K562 (cell line): ENCODE data around the gene RABL2B. TPM values are rescaled to one million over a fixed set of nuclear protein-coding genes. Genes with fewer than 3 reads are reported as not detected.
A peak's percentile ranks its signal among the peaks of the same experiment; 100 is the strongest.

Experiments used
- ATAC-seq: fragments of 200-7000 bp; cut with Tn5 transposase; 3 replicates; pipeline ENCODE4 v1.9.1; 2020; ENCODE audit warnings: moderate library complexity
- BruUV-seq: library from RNA; stranded (reverse); fragments of 400-500 nt; replicated peaks from 2 replicates; lab custom pipeline; 2021; lab: Mats Ljungman, UMichigan
- CTCF ChIA-PET: fragments of 300-600 bp; formaldehyde crosslinking; extraction: SDS; loops from one replicate; lab custom pipeline; 2021; ENCODE audit warnings: low intra/inter-chr PET ratio; lab: Yijun Ruan, JAX
- POLR2A ChIA-PET: fragments of 300-600, 350-650 bp; sonication (Branson Sonifier 250); formaldehyde crosslinking; extraction: SDS; loops from one replicate; lab custom pipeline; 2021; ENCODE audit warnings: antibody characterized with exemption, inconsistent platforms; lab: Yijun Ruan, JAX
- DNase-seq, 4 experiments: peaks; one replicate each; pipeline versions ENCODE4 v3.0.0 to v3.0.0-alpha.2; 2011 to 2018; ENCODE audit warnings: low spot score in 3 of 4, mixed read lengths in 3 of 4; ENCODE audit errors: extremely low read depth in 1 of 4
- FAIRE-seq: peaks from 2 replicates; lab custom pipeline; 2011; peaks lifted over from hg19 to GRCh38; lab: Jason Lieb, UNC
- H2AFZ ChIP-seq: 2 replicates; pipeline ENCODE4 v1.6.0; 2011; ENCODE audit warnings: low read depth, low read length, control low read depth, inconsistent platforms
- H3K27ac ChIP-seq: fragments of 200-600 bp; 3 replicates; pipeline ENCODE4 v1.8.0; 2011; ENCODE audit warnings: low read depth, mild to moderate bottlenecking, control low read depth, inconsistent platforms, low read length, moderate library complexity, mixed read lengths; ENCODE audit errors: extremely low read depth
- H3K27me3 ChIP-seq, 2 experiments: fragments of 300-600 bp in 1 of 2; 2 replicates in 1 of 2; 3 replicates in 1 of 2; pipeline versions ENCODE4 v1.6.0 to v1.8.0; 2011; ENCODE audit warnings: inconsistent platforms in 2 of 2, low read length in 2 of 2, mild to moderate bottlenecking in 1 of 2, mixed read lengths in 1 of 2, moderate library complexity in 1 of 2; ENCODE audit not compliant: control insufficient read depth in 2 of 2, insufficient read depth in 2 of 2
- H3K36me3 ChIP-seq: fragments of 300-600 bp; 3 replicates; pipeline ENCODE4 v1.8.0; 2011; ENCODE audit warnings: mild to moderate bottlenecking, low read length, inconsistent platforms; ENCODE audit not compliant: control insufficient read depth, insufficient read depth
- H3K4me1 ChIP-seq, 2 experiments: fragments of 200-600 bp in 1 of 2; replicated peaks in 1 of 2; 2 replicates in 1 of 2; 3 replicates in 1 of 2; pipeline versions ENCODE4 v1.5.1 to v1.8.0; 2011; ENCODE audit warnings: inconsistent platforms in 2 of 2, low read length in 2 of 2, mild to moderate bottlenecking in 1 of 2, mixed read lengths in 1 of 2, moderate library complexity in 1 of 2; ENCODE audit not compliant: control insufficient read depth in 2 of 2, insufficient read depth in 2 of 2
- H3K4me2 ChIP-seq: 2 replicates; pipeline ENCODE4 v1.6.1; 2011; ENCODE audit warnings: low read length, control low read depth, inconsistent platforms, mixed read lengths; ENCODE audit not compliant: insufficient read depth
- H3K4me3 ChIP-seq: fragments of 200-600 bp; sonication (generic), shearing (Covaris generic); 2 replicates; pipeline ENCODE4 v1.5.1; 2016; ENCODE audit warnings: control low read depth, inconsistent platforms
- H3K79me2 ChIP-seq: fragments of 200-600 bp; 3 replicates; pipeline ENCODE4 v1.8.0; 2011; ENCODE audit warnings: low read length, inconsistent platforms; ENCODE audit not compliant: control insufficient read depth, insufficient read depth
- H3K9ac ChIP-seq, 2 experiments: 2 replicates each; pipeline versions ENCODE4 v1.6.0 to v1.6.1; 2011; ENCODE audit warnings: low read depth in 2 of 2, low read length in 2 of 2, control low read depth in 1 of 2, inconsistent platforms in 1 of 2, mild to moderate bottlenecking in 1 of 2, mixed read lengths in 1 of 2; ENCODE audit not compliant: insufficient read depth in 1 of 2
- H3K9me1 ChIP-seq: one replicate; pipeline ENCODE4 v1.6.0; 2011; ENCODE audit warnings: inconsistent platforms, mild to moderate bottlenecking, low read length, moderate library complexity; ENCODE audit not compliant: control insufficient read depth, insufficient read depth
- H3K9me3 ChIP-seq: replicated peaks from 2 replicates; pipeline ENCODE4 v1.5.1; 2011; ENCODE audit warnings: low read depth, low read length, inconsistent platforms; ENCODE audit not compliant: control insufficient read depth, insufficient read depth
- H4K20me1 ChIP-seq: replicated peaks from 2 replicates; pipeline ENCODE4 v1.6.1; 2011; ENCODE audit warnings: low read length, inconsistent platforms, mixed read lengths; ENCODE audit not compliant: control insufficient read depth, insufficient read depth
- RAD21 ChIP-seq, 2 experiments: fragments of 250-450 bp in 1 of 2; fragments of 450-650 bp in 1 of 2; sonication (Bioruptor Pico) in 1 of 2; formaldehyde crosslinking in 1 of 2; IDR thresholded peaks in 1 of 2; conservative IDR thresholded peaks in 1 of 2; 2 replicates each; pipeline versions ENCODE4 v1.4.0 to v1.8.0; 2020 to 2022; ENCODE audit warnings: mild to moderate bottlenecking in 2 of 2, moderate library complexity in 1 of 2
- WGBS: fragments of 100-300 bp; shearing (Covaris generic); methylation state at CpG from one replicate; pipeline ENCODE4 v1.1.6; 2016; ENCODE audit warnings: low coverage, mixed read lengths; ENCODE audit not compliant: insufficient coverage; ENCODE audit errors: missing lambda C conversion rate; 5-methylcytosine and 5-hydroxymethylcytosine counted together
- in situ Hi-C: fragments of 300-500 bp; cut with MboI; formaldehyde crosslinking; loops from 4 replicates; pipeline ENCODE4 v1.15.0; 2018; ENCODE audit warnings: inconsistent platforms, mixed read lengths
- intact Hi-C: fragments of 100-400 bp; cut with micrococcal nuclease; formaldehyde crosslinking; loops from 2 replicates; pipeline ENCODE4 v1.14.2; 2022
- polyA plus RNA-seq, 8 experiments: library from polyadenylated mRNA; depleted of rRNA in 4 of 8; stranded (reverse) in 5 of 8; unstranded in 3 of 8; fragments of >200 nt; fragmentation: Nextera tagmentation in 2 of 8; fragmentation: Illumina TruSeq in 1 of 8; extraction: Ambion mirVana in 2 of 8; extraction: Trizol in 1 of 8; gene quantifications; 2 replicates each; pipeline versions ENCODE4 v1.2.1 to v1.2.3, GENCODE V29; 2011 to 2014; ENCODE audit warnings: inconsistent platforms in 1 of 8, missing spikeins in 1 of 8
- total RNA-seq, 7 experiments: library from RNA; depleted of rRNA in 6 of 7; stranded (reverse); fragments of >200 nt in 6 of 7; fragmentation: Illumina TruSeq in 2 of 7; extraction: Trizol in 2 of 7; gene quantifications; 2 replicates each; pipeline versions ENCODE4 v1.2.1 to v1.2.3, GENCODE V29; 2011 to 2021; ENCODE audit warnings: low replicate concordance in 1 of 7
- TF ChIP-seq, protein P1 (sequence below): fragments of 250-450 bp; sonication (Bioruptor Pico); IDR thresholded peaks from 2 replicates; pipeline ENCODE4 v1.8.0; 2021; ENCODE audit warnings: mild to moderate bottlenecking, moderate library complexity

RABL2B gene
- total and polyA plus RNA-seq, 9 of the 15 experiments (the other 6 are each of a cell fraction or from before 2014, with no cell fraction given) = 0.76 to 8.5 (median 3.6) TPM

DNA sequence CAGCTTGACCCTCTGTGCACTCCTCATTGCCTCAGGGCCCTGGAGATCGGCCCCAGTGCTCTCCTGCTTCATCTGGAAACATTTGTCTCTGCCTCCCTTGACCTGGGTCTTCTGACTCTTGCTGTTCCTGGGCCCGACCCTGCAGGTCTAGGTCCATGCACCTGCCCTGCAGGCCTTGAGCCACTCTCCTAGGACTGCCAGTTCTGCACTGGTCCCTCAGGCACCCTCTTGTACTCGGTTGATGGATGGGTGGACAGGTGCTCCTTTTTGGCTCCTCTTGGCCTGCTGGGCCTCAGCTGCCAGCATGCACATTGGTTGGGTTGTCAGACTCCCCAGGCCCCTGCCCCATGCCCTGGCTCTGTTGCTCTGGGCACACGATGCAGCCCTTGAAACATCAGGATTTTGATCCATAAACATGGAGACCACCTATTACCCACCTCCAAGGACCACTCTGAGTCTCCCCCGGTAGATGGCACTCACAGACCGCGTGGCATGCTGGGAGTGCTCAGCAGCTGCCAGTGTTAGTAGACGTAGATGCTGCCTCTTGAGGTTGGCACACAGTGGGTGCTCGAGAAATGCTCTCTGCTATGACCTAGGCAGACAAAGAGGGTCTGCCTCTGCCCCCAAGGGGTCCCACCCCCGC lies 65.6 kb downstream of the RABL2B start:
- POLR2A ChIA-PET = interaction anchor here (1.5 kb wide), 1 partner anchor 29 kb away, joined by 6 read pairs; no protein-coding TSS in a partner anchor
- H3K9me3 ChIP-seq = no peaks in the 10 kb centered on the region
- 0 out of 4 replicates have a peak, but pooled peaks of 1 of the 2 experiments have one; percentile 14 for TF ChIP-seq RAD21 (CRISPR knock-in tag; conservative IDR thresholded peaks at IDR 0.05 in 1 of 2, IDR thresholded peaks at IDR 0.05 in 1 of 2)
- TF ChIP-seq, protein P1, sequence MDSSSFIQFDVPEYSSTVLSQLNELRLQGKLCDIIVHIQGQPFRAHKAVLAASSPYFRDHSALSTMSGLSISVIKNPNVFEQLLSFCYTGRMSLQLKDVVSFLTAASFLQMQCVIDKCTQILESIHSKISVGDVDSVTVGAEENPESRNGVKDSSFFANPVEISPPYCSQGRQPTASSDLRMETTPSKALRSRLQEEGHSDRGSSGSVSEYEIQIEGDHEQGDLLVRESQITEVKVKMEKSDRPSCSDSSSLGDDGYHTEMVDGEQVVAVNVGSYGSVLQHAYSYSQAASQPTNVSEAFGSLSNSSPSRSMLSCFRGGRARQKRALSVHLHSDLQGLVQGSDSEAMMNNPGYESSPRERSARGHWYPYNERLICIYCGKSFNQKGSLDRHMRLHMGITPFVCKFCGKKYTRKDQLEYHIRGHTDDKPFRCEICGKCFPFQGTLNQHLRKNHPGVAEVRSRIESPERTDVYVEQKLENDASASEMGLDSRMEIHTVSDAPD (CRISPR knock-in tag) = no peak
- DNase-seq (no peak), FAIRE-seq (no peak), ATAC-seq (no peak)
- H3K9me1 ChIP-seq = no peaks in the 10 kb centered on the region
- H3K27ac ChIP-seq = no peak overlapping the region
- no peak overlapping the region for H3K4me3 ChIP-seq
- WGBS = 5% methylated on average over 8 of the region's 10 CpGs
- H3K4me2 ChIP-seq = no peak overlapping the region
- no peaks in the 10 kb centered on the region for H3K79me2 ChIP-seq
- H2AFZ ChIP-seq = no peak overlapping the region
- H3K36me3 ChIP-seq = no peaks in the 10 kb centered on the region
- CTCF ChIA-PET = no interaction called here
- in situ Hi-C loops = no loop called here
- no TSS peak for BruUV-seq
- H3K27me3 ChIP-seq = peaks cover 12 to 71% of the 10 kb centered on the region in 2 experiments; a peak in 3 of 5 replicates
- H3K9ac ChIP-seq = no peak overlapping the region
- intact Hi-C loops = no loop called here
- peaks cover 0 to 3% of the 10 kb centered on the region in 2 experiments; a peak in 1 of 5 replicates for H3K4me1 ChIP-seq
- H4K20me1 ChIP-seq = peaks cover 7% of the 10 kb centered on the region; the same call in 1 of the 2 replicates

Other genes starting within 250 kb of the RABL2B start
Only the 7 nearest of the 8 such genes appear.
- gene SYCE3, start 220.7 kb downstream of the RABL2B start, total RNA-seq (2014; rRNA removed) = not detected in 2 replicates
- not detected in 2 replicates for gene SYCE3, start 220.7 kb downstream of the RABL2B start, total RNA-seq (2014; rRNA removed; fragmentation: Illumina TruSeq; extraction: Trizol)
- not detected in 2 replicates for gene SYCE3, start 220.7 kb downstream of the RABL2B start, total RNA-seq (2015; rRNA removed; fragmentation: Illumina TruSeq; extraction: Trizol)
- not detected in 2 replicates for gene SYCE3, start 220.7 kb downstream of the RABL2B start, total RNA-seq (2021)
- gene SYCE3, start 220.7 kb downstream of the RABL2B start, polyA plus RNA-seq (2011; rRNA removed) = not detected in 2 replicates
- gene SYCE3, start 220.7 kb downstream of the RABL2B start, polyA plus RNA-seq (2014; fragmentation: Illumina TruSeq; extraction: Trizol) = not detected in 2 replicates
- gene SYCE3, start 220.7 kb downstream of the RABL2B start, polyA plus RNA-seq (2014; fragmentation: Nextera tagmentation; extraction: Ambion mirVana) = under 1 TPM in 1 of 2 experiments, not detected in 1; 0.56 TPM
- gene SYCE3, start 220.7 kb downstream of the RABL2B start, polyA plus RNA-seq (2014; rRNA removed) = not detected in 2 replicates
- gene CPT1B, start 205.2 kb downstream of the RABL2B start, total RNA-seq (2014; rRNA removed) = 1.6 and 1.9 TPM in 2 replicates
- gene CPT1B, start 205.2 kb downstream of the RABL2B start, total RNA-seq (2014; rRNA removed; fragmentation: Illumina TruSeq; extraction: Trizol) = 0.61 and 1.8 TPM in 2 replicates
- 2.3 and 3.0 TPM in 2 replicates for gene CPT1B, start 205.2 kb downstream of the RABL2B start, total RNA-seq (2015; rRNA removed; fragmentation: Illumina TruSeq; extraction: Trizol)
- gene CPT1B, start 205.2 kb downstream of the RABL2B start, total RNA-seq (2021) = 3.8 and 4.0 TPM in 2 replicates
- 3.7 and 7.3 TPM in 2 replicates for gene CPT1B, start 205.2 kb downstream of the RABL2B start, polyA plus RNA-seq (2011; rRNA removed)
- gene CPT1B, start 205.2 kb downstream of the RABL2B start, polyA plus RNA-seq (2014; fragmentation: Illumina TruSeq; extraction: Trizol) = 2.0 and 2.6 TPM in 2 replicates
- under 1 TPM; 0.35 to 0.59 TPM for gene CPT1B, start 205.2 kb downstream of the RABL2B start, polyA plus RNA-seq (2014; fragmentation: Nextera tagmentation; extraction: Ambion mirVana)
- gene CPT1B, start 205.2 kb downstream of the RABL2B start, polyA plus RNA-seq (2014; rRNA removed) = 6.1 and 6.2 TPM in 2 replicates
- gene CHKB, start 200.8 kb downstream of the RABL2B start, total RNA-seq (2014; rRNA removed) = 11.0 and 14.5 TPM in 2 replicates
- 7.7 and 10.3 TPM in 2 replicates for gene CHKB, start 200.8 kb downstream of the RABL2B start, total RNA-seq (2014; rRNA removed; fragmentation: Illumina TruSeq; extraction: Trizol)
- gene CHKB, start 200.8 kb downstream of the RABL2B start, total RNA-seq (2015; rRNA removed; fragmentation: Illumina TruSeq; extraction: Trizol) = 8.9 and 9.8 TPM in 2 replicates
- 15.2 and 15.9 TPM in 2 replicates for gene CHKB, start 200.8 kb downstream of the RABL2B start, total RNA-seq (2021)
- 16.3 and 24.8 TPM in 2 replicates for gene CHKB, start 200.8 kb downstream of the RABL2B start, polyA plus RNA-seq (2011; rRNA removed)
- gene CHKB, start 200.8 kb downstream of the RABL2B start, polyA plus RNA-seq (2014; fragmentation: Illumina TruSeq; extraction: Trizol) = 14.4 and 16.2 TPM in 2 replicates
- 1 to 10 TPM; 2.7 to 5.3 TPM for gene CHKB, start 200.8 kb downstream of the RABL2B start, polyA plus RNA-seq (2014; fragmentation: Nextera tagmentation; extraction: Ambion mirVana)
- 19.0 and 31.0 TPM in 2 replicates for gene CHKB, start 200.8 kb downstream of the RABL2B start, polyA plus RNA-seq (2014; rRNA removed)
- 0.18 and 0.45 TPM in 2 replicates for gene MAPK8IP2, start 182.8 kb downstream of the RABL2B start, total RNA-seq (2014; rRNA removed)
- gene MAPK8IP2, start 182.8 kb downstream of the RABL2B start, total RNA-seq (2014; rRNA removed; fragmentation: Illumina TruSeq; extraction: Trizol) = 0.04 TPM in 1 of 2 replicates, not detected in the other
- gene MAPK8IP2, start 182.8 kb downstream of the RABL2B start, total RNA-seq (2015; rRNA removed; fragmentation: Illumina TruSeq; extraction: Trizol) = 0.04 and 0.07 TPM in 2 replicates
- 0.29 and 0.47 TPM in 2 replicates for gene MAPK8IP2, start 182.8 kb downstream of the RABL2B start, total RNA-seq (2021)
- gene MAPK8IP2, start 182.8 kb downstream of the RABL2B start, polyA plus RNA-seq (2011; rRNA removed) = 0.01 and 0.07 TPM in 2 replicates
- 0.03 and 0.17 TPM in 2 replicates for gene MAPK8IP2, start 182.8 kb downstream of the RABL2B start, polyA plus RNA-seq (2014; fragmentation: Illumina TruSeq; extraction: Trizol)
- not detected for gene MAPK8IP2, start 182.8 kb downstream of the RABL2B start, polyA plus RNA-seq (2014; fragmentation: Nextera tagmentation; extraction: Ambion mirVana)
- 0.12 and 0.18 TPM in 2 replicates for gene MAPK8IP2, start 182.8 kb downstream of the RABL2B start, polyA plus RNA-seq (2014; rRNA removed)
- gene ARSA, start 155.5 kb downstream of the RABL2B start, total RNA-seq (2014; rRNA removed) = 3.6 and 6.0 TPM in 2 replicates
- 0.29 and 0.73 TPM in 2 replicates for gene ARSA, start 155.5 kb downstream of the RABL2B start, total RNA-seq (2014; rRNA removed; fragmentation: Illumina TruSeq; extraction: Trizol)
- 2.3 and 2.5 TPM in 2 replicates for gene ARSA, start 155.5 kb downstream of the RABL2B start, total RNA-seq (2015; rRNA removed; fragmentation: Illumina TruSeq; extraction: Trizol)
- 10.9 TPM in 2 replicates for gene ARSA, start 155.5 kb downstream of the RABL2B start, total RNA-seq (2021)
- 1.2 and 3.9 TPM in 2 replicates for gene ARSA, start 155.5 kb downstream of the RABL2B start, polyA plus RNA-seq (2011; rRNA removed)
- gene ARSA, start 155.5 kb downstream of the RABL2B start, polyA plus RNA-seq (2014; fragmentation: Illumina TruSeq; extraction: Trizol) = 1.2 and 5.2 TPM in 2 replicates
- under 1 TPM in 1 of 2 experiments, not detected in 1; 0.32 TPM for gene ARSA, start 155.5 kb downstream of the RABL2B start, polyA plus RNA-seq (2014; fragmentation: Nextera tagmentation; extraction: Ambion mirVana)
- gene ARSA, start 155.5 kb downstream of the RABL2B start, polyA plus RNA-seq (2014; rRNA removed) = 9.2 and 10.2 TPM in 2 replicates
- 0.04 TPM in 1 of 2 replicates, not detected in the other for gene SHANK3, start 110.8 kb downstream of the RABL2B start, total RNA-seq (2014; rRNA removed)
- not detected in 2 replicates for gene SHANK3, start 110.8 kb downstream of the RABL2B start, total RNA-seq (2014; rRNA removed; fragmentation: Illumina TruSeq; extraction: Trizol)
- not detected in 2 replicates for gene SHANK3, start 110.8 kb downstream of the RABL2B start, total RNA-seq (2015; rRNA removed; fragmentation: Illumina TruSeq; extraction: Trizol)
- gene SHANK3, start 110.8 kb downstream of the RABL2B start, total RNA-seq (2021) = 0.07 and 0.13 TPM in 2 replicates
- 0.01 TPM in 2 replicates for gene SHANK3, start 110.8 kb downstream of the RABL2B start, polyA plus RNA-seq (2011; rRNA removed)
- not detected in 2 replicates for gene SHANK3, start 110.8 kb downstream of the RABL2B start, polyA plus RNA-seq (2014; fragmentation: Illumina TruSeq; extraction: Trizol)
- gene SHANK3, start 110.8 kb downstream of the RABL2B start, polyA plus RNA-seq (2014; fragmentation: Nextera tagmentation; extraction: Ambion mirVana) = not detected
- gene SHANK3, start 110.8 kb downstream of the RABL2B start, polyA plus RNA-seq (2014; rRNA removed) = 0.03 TPM in 1 of 2 replicates, not detected in the other
- not detected in 2 replicates for gene ACR, start 45.4 kb downstream of the RABL2B start, total RNA-seq (2014; rRNA removed)
- gene ACR, start 45.4 kb downstream of the RABL2B start, total RNA-seq (2014; rRNA removed; fragmentation: Illumina TruSeq; extraction: Trizol) = not detected in 2 replicates
- gene ACR, start 45.4 kb downstream of the RABL2B start, total RNA-seq (2015; rRNA removed; fragmentation: Illumina TruSeq; extraction: Trizol) = not detected in 2 replicates
- not detected in 2 replicates for gene ACR, start 45.4 kb downstream of the RABL2B start, total RNA-seq (2021)
- gene ACR, start 45.4 kb downstream of the RABL2B start, polyA plus RNA-seq (2011; rRNA removed) = not detected in 2 replicates
- not detected in 2 replicates for gene ACR, start 45.4 kb downstream of the RABL2B start, polyA plus RNA-seq (2014; fragmentation: Illumina TruSeq; extraction: Trizol)
- not detected for gene ACR, start 45.4 kb downstream of the RABL2B start, polyA plus RNA-seq (2014; fragmentation: Nextera tagmentation; extraction: Ambion mirVana)
- not detected in 2 replicates for gene ACR, start 45.4 kb downstream of the RABL2B start, polyA plus RNA-seq (2014; rRNA removed)